Measurements from ENCODE around the gene B3GNT7. TPM values are rescaled to one million over a fixed set of nuclear protein-coding genes. Genes with fewer than 3 reads are reported as not detected.

The B3GNT7 gene
- total RNA-seq, 2 experiments from 2014 or later, result 0.38 to 0.89 TPM

DNA sequence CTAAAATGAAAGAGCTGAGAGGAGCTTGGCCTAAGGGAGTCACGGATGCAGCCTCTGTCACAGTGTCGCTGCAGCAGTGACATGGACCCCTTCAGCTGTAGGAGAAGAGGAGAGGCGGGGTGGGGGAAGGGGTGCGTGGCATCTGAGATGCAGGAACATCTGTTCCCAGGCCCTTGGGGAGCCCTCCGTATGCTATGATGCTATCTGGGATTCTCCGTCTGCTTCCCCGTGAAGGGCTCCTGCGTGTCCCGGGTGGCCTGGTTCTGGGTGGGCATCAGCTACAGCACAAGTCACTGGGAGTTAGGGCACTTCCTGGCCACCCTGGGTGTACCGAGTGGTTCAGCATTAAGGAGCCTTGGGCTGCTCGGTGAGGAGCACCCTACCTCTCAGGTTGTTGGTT lies 35.6 kb upstream of the B3GNT7 start:
- ChIA-PET POLR2A (no interaction called here), CTCF (interaction anchor here (1.1 kb wide), 1 partner anchor 11 kb away, joined by 5 read pairs; no protein-coding TSS in a partner anchor)
- H3K4me3 Mint-ChIP-seq, result no peak overlapping the region
- Histone ChIP-seq H3K27me3 (ENCODE audit: control insufficient read depth in 1 of 2, insufficient read depth in 2 of 2, low read length in 2 of 2) (no peaks in the 10 kb centered on the region), H3K27ac (ENCODE audit: low read depth in 1 of 2, low read length in 2 of 2) (no peak overlapping the region), H3K4me3 (ENCODE audit: low read length) (no peak overlapping the region), H3K4me1 (ENCODE audit: insufficient read depth, low read length) (peaks cover 13% of the 10 kb centered on the region), H3K9me3 (ENCODE audit: control insufficient read depth in 1 of 2, insufficient read depth in 1 of 2, low read length in 2 of 2) (peaks cover 0 to 5% of the 10 kb centered on the region in 2 experiments), H3K36me3 (ENCODE audit: insufficient read depth, low read length) (no peaks in the 10 kb centered on the region)
- no peaks in the 10 kb centered on the region for H3K9me3 Mint-ChIP-seq
- H3K27me3 Mint-ChIP-seq, result no peaks in the 10 kb centered on the region
- H3K27ac Mint-ChIP-seq, result no peak overlapping the region
- intact Hi-C loops (cut with DNase I, micrococcal nuclease), result no loop called here
- peaks cover 5% of the 10 kb centered on the region for H3K4me1 Mint-ChIP-seq (ENCODE audit: low read depth)
- DNase-seq, result no peak
- H3K36me3 Mint-ChIP-seq (ENCODE audit: low read depth), result no peaks in the 10 kb centered on the region
- TF ChIP-seq, protein P1, sequence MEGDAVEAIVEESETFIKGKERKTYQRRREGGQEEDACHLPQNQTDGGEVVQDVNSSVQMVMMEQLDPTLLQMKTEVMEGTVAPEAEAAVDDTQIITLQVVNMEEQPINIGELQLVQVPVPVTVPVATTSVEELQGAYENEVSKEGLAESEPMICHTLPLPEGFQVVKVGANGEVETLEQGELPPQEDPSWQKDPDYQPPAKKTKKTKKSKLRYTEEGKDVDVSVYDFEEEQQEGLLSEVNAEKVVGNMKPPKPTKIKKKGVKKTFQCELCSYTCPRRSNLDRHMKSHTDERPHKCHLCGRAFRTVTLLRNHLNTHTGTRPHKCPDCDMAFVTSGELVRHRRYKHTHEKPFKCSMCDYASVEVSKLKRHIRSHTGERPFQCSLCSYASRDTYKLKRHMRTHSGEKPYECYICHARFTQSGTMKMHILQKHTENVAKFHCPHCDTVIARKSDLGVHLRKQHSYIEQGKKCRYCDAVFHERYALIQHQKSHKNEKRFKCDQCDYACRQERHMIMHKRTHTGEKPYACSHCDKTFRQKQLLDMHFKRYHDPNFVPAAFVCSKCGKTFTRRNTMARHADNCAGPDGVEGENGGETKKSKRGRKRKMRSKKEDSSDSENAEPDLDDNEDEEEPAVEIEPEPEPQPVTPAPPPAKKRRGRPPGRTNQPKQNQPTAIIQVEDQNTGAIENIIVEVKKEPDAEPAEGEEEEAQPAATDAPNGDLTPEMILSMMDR (IDR thresholded peaks at IDR 0.05), result no peak
- no peak for ATAC-seq (ENCODE audit: poor library complexity)

DNA sequence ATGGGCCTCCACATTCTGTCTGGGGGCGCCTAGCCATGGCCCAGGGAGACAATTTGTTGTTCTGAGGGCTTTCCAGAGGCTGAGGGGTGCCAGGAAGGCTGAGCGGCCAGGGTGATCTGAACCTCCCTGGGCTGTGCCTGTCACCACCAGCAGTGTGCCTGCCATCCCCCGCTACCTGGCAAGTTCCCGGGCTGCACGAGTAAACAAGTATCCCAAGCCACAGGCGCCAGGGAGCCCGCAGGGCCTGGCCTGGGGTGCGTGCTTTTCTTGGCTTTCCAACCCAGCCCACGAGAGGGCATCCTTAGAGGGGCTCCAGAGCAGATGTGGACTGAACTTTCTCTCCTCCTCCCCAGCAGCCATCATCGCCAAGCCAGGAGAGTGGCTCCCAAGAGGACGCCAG lies 35.1 kb upstream of the B3GNT7 start:
- Mint-ChIP-seq H3K9me3 (no peaks in the 10 kb centered on the region), H3K27ac (no peak overlapping the region), H3K27me3 (no peaks in the 10 kb centered on the region), H3K4me3 (no peak overlapping the region), H3K36me3 (ENCODE audit: low read depth) (no peaks in the 10 kb centered on the region), H3K4me1 (ENCODE audit: low read depth) (peaks cover 5% of the 10 kb centered on the region)
- ATAC-seq (ENCODE audit: poor library complexity), result no peak
- POLR2A ChIA-PET, result no interaction called here
- Histone ChIP-seq H3K27ac (ENCODE audit: low read depth in 1 of 2, low read length in 2 of 2) (no peak overlapping the region), H3K27me3 (ENCODE audit: control insufficient read depth in 1 of 2, insufficient read depth in 2 of 2, low read length in 2 of 2) (no peaks in the 10 kb centered on the region), H3K36me3 (ENCODE audit: insufficient read depth, low read length) (no peaks in the 10 kb centered on the region), H3K9me3 (ENCODE audit: control insufficient read depth in 1 of 2, insufficient read depth in 1 of 2, low read length in 2 of 2) (peaks cover 0 to 5% of the 10 kb centered on the region in 2 experiments), H3K4me3 (ENCODE audit: low read length) (no peak overlapping the region), H3K4me1 (ENCODE audit: insufficient read depth, low read length) (peaks cover 13% of the 10 kb centered on the region)
- intact Hi-C loops (cut with DNase I, micrococcal nuclease), result no loop called here
- DNase-seq, result no peak
- CTCF ChIA-PET, result no interaction called here
- TF ChIP-seq, protein P1 (IDR thresholded peaks at IDR 0.05), result no peak

DNA sequence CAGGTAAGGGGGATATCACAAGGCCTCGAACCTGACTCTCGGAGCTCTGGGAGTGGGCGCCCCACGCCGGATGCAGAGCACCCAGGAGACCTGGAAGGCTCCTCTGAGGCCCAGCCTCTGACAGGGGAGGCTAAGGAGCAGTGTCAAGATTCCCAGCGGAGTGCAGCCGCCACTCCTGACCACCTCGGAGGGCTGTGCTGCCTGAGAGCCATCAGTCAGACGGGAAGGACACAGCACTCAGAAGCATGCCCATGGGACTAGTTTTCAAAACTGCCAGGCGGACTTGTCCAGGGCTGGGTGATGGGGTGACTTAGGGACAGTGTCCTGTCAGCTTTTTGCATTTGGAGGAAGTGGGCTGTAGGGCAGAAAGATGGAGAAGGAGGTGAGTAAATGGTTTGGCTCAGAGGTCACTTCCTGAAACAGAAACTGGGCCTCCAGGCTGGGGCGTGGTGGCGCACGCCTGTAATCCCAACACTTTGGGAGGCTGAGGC lies 34.6 kb upstream of the B3GNT7 start:
- peaks cover 5% of the 10 kb centered on the region for H3K4me1 Mint-ChIP-seq (ENCODE audit: low read depth)
- H3K27me3 Mint-ChIP-seq, result no peaks in the 10 kb centered on the region
- Histone ChIP-seq H3K4me3 (ENCODE audit: low read length) (no peak overlapping the region), H3K27ac (ENCODE audit: low read depth in 1 of 2, low read length in 2 of 2) (no peak overlapping the region), H3K36me3 (ENCODE audit: insufficient read depth, low read length) (no peaks in the 10 kb centered on the region), H3K27me3 (ENCODE audit: control insufficient read depth in 1 of 2, insufficient read depth in 2 of 2, low read length in 2 of 2) (no peaks in the 10 kb centered on the region), H3K9me3 (ENCODE audit: control insufficient read depth in 1 of 2, insufficient read depth in 1 of 2, low read length in 2 of 2) (peaks cover 0 to 5% of the 10 kb centered on the region in 2 experiments), H3K4me1 (ENCODE audit: insufficient read depth, low read length) (peaks cover 13% of the 10 kb centered on the region)
- no peaks in the 10 kb centered on the region for H3K9me3 Mint-ChIP-seq
- ChIA-PET POLR2A (no interaction called here), CTCF (no interaction called here)
- no peak overlapping the region for H3K4me3 Mint-ChIP-seq
- ATAC-seq (ENCODE audit: poor library complexity) (no peak), DNase-seq (peak in 1 of 14 experiments; percentile 13)
- no peak overlapping the region for H3K27ac Mint-ChIP-seq
- TF ChIP-seq, protein P1 (IDR thresholded peaks at IDR 0.05), result no peak
- H3K36me3 Mint-ChIP-seq (ENCODE audit: low read depth), result no peaks in the 10 kb centered on the region
- intact Hi-C loops (cut with DNase I, micrococcal nuclease), result no loop called here

All from CD4-positive, alpha-beta T cell (primary cell).